Fibroblast of lung (primary cell): ENCODE results near the gene ATXN7L1.

ENCODE experiments used
- EZH2 ChIP-seq: IDR thresholded peaks from 2 replicates; pipeline ENCODE4 v1.5.1; 2012; ENCODE audit warnings: low read length, control low read depth, mild to moderate bottlenecking; ENCODE audit errors: missing control alignments
- TF ChIP-seq, protein P1 (sequence below), 2 donors: IDR thresholded peaks in 1 of 2; conservative IDR thresholded peaks in 1 of 2; 1 replicate in 1 of 2; 2 replicates in 1 of 2; pipeline ENCODE4 v1.5.1; 2011 to 2012; ENCODE audit warnings: low read length in 2 of 2, control low read depth in 1 of 2, inconsistent platforms in 1 of 2, low read depth in 1 of 2, mild to moderate bottlenecking in 1 of 2

DNA sequence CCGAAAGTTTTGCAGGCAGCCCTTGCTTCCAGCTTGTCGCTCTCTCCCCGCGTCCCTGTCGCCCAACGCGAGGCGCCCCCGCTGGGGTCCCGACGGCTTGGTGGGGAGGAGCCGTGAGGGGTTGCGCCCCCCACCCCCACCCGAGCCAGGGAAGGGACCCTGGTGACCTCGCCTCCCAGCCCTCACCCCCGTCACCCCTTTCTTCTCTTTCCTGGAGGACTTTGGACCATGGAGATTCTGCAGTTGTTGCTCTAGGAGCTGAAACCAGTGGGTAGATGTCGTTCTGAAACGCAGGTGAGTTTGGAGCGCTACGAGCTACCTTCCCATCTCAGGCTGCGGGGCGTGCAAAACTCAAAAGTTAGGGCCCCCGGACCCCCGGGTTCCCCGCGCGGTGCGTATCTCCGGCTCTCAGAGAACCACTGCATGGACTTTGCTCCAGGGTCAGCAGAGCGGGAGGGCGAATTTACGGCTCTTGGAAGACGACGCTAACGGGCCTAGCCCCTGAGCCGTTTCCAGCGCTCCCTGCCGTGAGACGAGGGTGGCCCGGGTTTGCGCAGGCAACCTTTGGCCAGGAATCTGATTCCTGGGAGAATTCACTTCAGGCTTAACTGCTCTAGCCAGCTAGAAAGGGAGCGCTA is 684 bp upstream of the ATXN7L1 start:
- TF ChIP-seq, protein P1, sequence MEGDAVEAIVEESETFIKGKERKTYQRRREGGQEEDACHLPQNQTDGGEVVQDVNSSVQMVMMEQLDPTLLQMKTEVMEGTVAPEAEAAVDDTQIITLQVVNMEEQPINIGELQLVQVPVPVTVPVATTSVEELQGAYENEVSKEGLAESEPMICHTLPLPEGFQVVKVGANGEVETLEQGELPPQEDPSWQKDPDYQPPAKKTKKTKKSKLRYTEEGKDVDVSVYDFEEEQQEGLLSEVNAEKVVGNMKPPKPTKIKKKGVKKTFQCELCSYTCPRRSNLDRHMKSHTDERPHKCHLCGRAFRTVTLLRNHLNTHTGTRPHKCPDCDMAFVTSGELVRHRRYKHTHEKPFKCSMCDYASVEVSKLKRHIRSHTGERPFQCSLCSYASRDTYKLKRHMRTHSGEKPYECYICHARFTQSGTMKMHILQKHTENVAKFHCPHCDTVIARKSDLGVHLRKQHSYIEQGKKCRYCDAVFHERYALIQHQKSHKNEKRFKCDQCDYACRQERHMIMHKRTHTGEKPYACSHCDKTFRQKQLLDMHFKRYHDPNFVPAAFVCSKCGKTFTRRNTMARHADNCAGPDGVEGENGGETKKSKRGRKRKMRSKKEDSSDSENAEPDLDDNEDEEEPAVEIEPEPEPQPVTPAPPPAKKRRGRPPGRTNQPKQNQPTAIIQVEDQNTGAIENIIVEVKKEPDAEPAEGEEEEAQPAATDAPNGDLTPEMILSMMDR (conservative IDR thresholded peaks at IDR 0.05 in 1 of 2, IDR thresholded peaks at IDR 0.05 in 1 of 2; ENCODE audit: low read depth in 1 of 2, low read length in 2 of 2), result peak; percentile 11 to 12
- no peak for TF ChIP-seq EZH2
